ENCODE measurements around the gene FOXC2.

Gene FOXC2

GRCh38 chr16:86569701-86570447 is 3.2 kb downstream of the FOXC2 start:
- no peak for ATAC-seq (ENCODE audit: low read depth)

GRCh38 chr16:86570558-86571529 is 4.2 kb downstream of the FOXC2 start:
- ATAC-seq (ENCODE audit: low read depth) (no peak), DNase-seq (ENCODE audit: low spot score in 2 of 2) (no peak)
- Mint-ChIP-seq H3K36me3 (no peaks in the 10 kb centered on the region), H3K27ac (no peak overlapping the region), H3K9me3 (no peaks in the 10 kb centered on the region), H3K4me3 (no peak overlapping the region), H3K4me1 (no peaks in the 10 kb centered on the region), H3K27me3 (peaks cover 19% of the 10 kb centered on the region)

More at GRCh38 chr16:86569701-86570447, 3.2 kb downstream of the FOXC2 start:
- H3K4me1 Mint-ChIP-seq = no peaks in the 10 kb centered on the region
- no peaks in the 10 kb centered on the region for H3K9me3 Mint-ChIP-seq
- no peak for DNase-seq (ENCODE audit: low spot score in 2 of 2)
- H3K36me3 Mint-ChIP-seq = no peaks in the 10 kb centered on the region
- H3K27me3 Mint-ChIP-seq = peaks cover 18% of the 10 kb centered on the region
- no peak overlapping the region for H3K27ac Mint-ChIP-seq
- H3K4me3 Mint-ChIP-seq = no peak overlapping the region

GRCh38 chr16:86571530-86571915 is 4.9 kb downstream of the FOXC2 start:
- no peaks in the 10 kb centered on the region for H3K9me3 Mint-ChIP-seq
- H3K27me3 Mint-ChIP-seq = peaks cover 19% of the 10 kb centered on the region
- peaks cover 3% of the 10 kb centered on the region for H3K4me1 Mint-ChIP-seq
- DNase-seq (ENCODE audit: low spot score in 2 of 2) (no peak), ATAC-seq (ENCODE audit: low read depth) (no peak)
- H3K4me3 Mint-ChIP-seq = no peak overlapping the region
- no peaks in the 10 kb centered on the region for H3K36me3 Mint-ChIP-seq
- H3K27ac Mint-ChIP-seq = no peak overlapping the region

GRCh38 chr16:86572041-86572521 is 5.5 kb downstream of the FOXC2 start:
- ATAC-seq (ENCODE audit: low read depth) (no peak), DNase-seq (ENCODE audit: low spot score in 2 of 2) (no peak)
- Mint-ChIP-seq H3K9me3 (no peaks in the 10 kb centered on the region), H3K36me3 (no peaks in the 10 kb centered on the region), H3K27ac (no peak overlapping the region), H3K27me3 (peaks cover 22% of the 10 kb centered on the region), H3K4me1 (peaks cover 3% of the 10 kb centered on the region), H3K4me3 (no peak overlapping the region)

GRCh38 chr16:86572606-86573005 is 6.0 kb downstream of the FOXC2 start:
- Mint-ChIP-seq H3K4me3 (no peak overlapping the region), H3K4me1 (peaks cover 3% of the 10 kb centered on the region), H3K9me3 (no peaks in the 10 kb centered on the region), H3K36me3 (no peaks in the 10 kb centered on the region), H3K27me3 (peaks cover 23% of the 10 kb centered on the region), H3K27ac (no peak overlapping the region)
- ATAC-seq (ENCODE audit: low read depth) (no peak), DNase-seq (ENCODE audit: low spot score in 2 of 2) (no peak)

- Mint-ChIP-seq H3K4me1 (peaks cover 3% of the 10 kb centered on the region), H3K27me3 (peaks cover 26% of the 10 kb centered on the region), H3K9me3 (no peaks in the 10 kb centered on the region), H3K27ac (no peak overlapping the region), H3K4me3 (no peak overlapping the region), H3K36me3 (no peaks in the 10 kb centered on the region)
- DNase-seq (ENCODE audit: low spot score in 2 of 2) = no peak
- no peak for ATAC-seq (ENCODE audit: low read depth)
Measured at GRCh38 chr16:86573215-86573614, 6.6 kb downstream of the FOXC2 start.

- no peak for ATAC-seq (ENCODE audit: low read depth)
- no peak for DNase-seq (ENCODE audit: low spot score in 2 of 2)
- H3K4me1 Mint-ChIP-seq = peaks cover 3% of the 10 kb centered on the region
- H3K36me3 Mint-ChIP-seq = no peaks in the 10 kb centered on the region
- H3K27ac Mint-ChIP-seq = no peak overlapping the region
- peaks cover 27% of the 10 kb centered on the region for H3K27me3 Mint-ChIP-seq
- H3K9me3 Mint-ChIP-seq = no peaks in the 10 kb centered on the region
- no peak overlapping the region for H3K4me3 Mint-ChIP-seq
Measured at GRCh38 chr16:86573646-86574508, 7.2 kb downstream of the FOXC2 start.

GRCh38 chr16:86574646-86575045 is 8.0 kb downstream of the FOXC2 start:
- H3K4me3 Mint-ChIP-seq = no peak overlapping the region
- H3K4me1 Mint-ChIP-seq = peaks cover 3% of the 10 kb centered on the region
- peaks cover 30% of the 10 kb centered on the region for H3K27me3 Mint-ChIP-seq
- no peaks in the 10 kb centered on the region for H3K9me3 Mint-ChIP-seq
- DNase-seq (ENCODE audit: low spot score in 2 of 2) (no peak), ATAC-seq (ENCODE audit: low read depth) (no peak)
- H3K27ac Mint-ChIP-seq = no peak overlapping the region
- no peaks in the 10 kb centered on the region for H3K36me3 Mint-ChIP-seq

- Mint-ChIP-seq H3K36me3 (no peaks in the 10 kb centered on the region), H3K4me3 (no peak overlapping the region), H3K4me1 (peaks cover 3% of the 10 kb centered on the region), H3K9me3 (no peaks in the 10 kb centered on the region), H3K27me3 (peaks cover 31% of the 10 kb centered on the region), H3K27ac (no peak overlapping the region)
- DNase-seq (ENCODE audit: low spot score in 2 of 2) (no peak), ATAC-seq (ENCODE audit: low read depth) (no peak)
Measured at GRCh38 chr16:86575095-86575685, 8.6 kb downstream of the FOXC2 start.

- peaks cover 33% of the 10 kb centered on the region for H3K27me3 Mint-ChIP-seq
- no peak overlapping the region for H3K27ac Mint-ChIP-seq
- peaks cover 3% of the 10 kb centered on the region for H3K4me1 Mint-ChIP-seq
- H3K4me3 Mint-ChIP-seq = peak overlapping the region; percentile 74
- no peaks in the 10 kb centered on the region for H3K36me3 Mint-ChIP-seq
- DNase-seq (ENCODE audit: low spot score in 2 of 2) (no peak), ATAC-seq (ENCODE audit: low read depth) (peak; percentile 24)
- H3K9me3 Mint-ChIP-seq = no peaks in the 10 kb centered on the region
Measured at GRCh38 chr16:86575754-86576557, 9.3 kb downstream of the FOXC2 start.

- ATAC-seq (ENCODE audit: low read depth) = no peak
- DNase-seq (ENCODE audit: low spot score in 2 of 2) = no peak
- Mint-ChIP-seq H3K27me3 (peaks cover 31% of the 10 kb centered on the region), H3K36me3 (no peaks in the 10 kb centered on the region), H3K9me3 (no peaks in the 10 kb centered on the region), H3K4me1 (peaks cover 3% of the 10 kb centered on the region), H3K27ac (no peak overlapping the region), H3K4me3 (peak overlapping the region; percentile 74)
Measured at GRCh38 chr16:86576591-86577313, 10.1 kb downstream of the FOXC2 start.

GRCh38 chr16:86577314-86577971 is 10.8 kb downstream of the FOXC2 start:
- H3K4me1 Mint-ChIP-seq = peaks cover 3% of the 10 kb centered on the region
- no peaks in the 10 kb centered on the region for H3K36me3 Mint-ChIP-seq
- no peak overlapping the region for H3K4me3 Mint-ChIP-seq
- no peak for DNase-seq (ENCODE audit: low spot score in 2 of 2)
- no peaks in the 10 kb centered on the region for H3K9me3 Mint-ChIP-seq
- no peak overlapping the region for H3K27ac Mint-ChIP-seq
- no peak for ATAC-seq (ENCODE audit: low read depth)
- H3K27me3 Mint-ChIP-seq = peaks cover 31% of the 10 kb centered on the region
